Keratinocyte (primary cell): ENCODE results near the gene CDYL2.

Source experiments
- EZH2 ChIP-seq: IDR thresholded peaks from one replicate; pipeline ENCODE4 v1.6.1; 2012; ENCODE audit warnings: inconsistent platforms, mild to moderate bottlenecking, low read length, moderate library complexity
- TF ChIP-seq, protein P1 (sequence below), 3 experiments: IDR thresholded peaks in 1 of 3; conservative IDR thresholded peaks in 1 of 3; optimal IDR thresholded peaks in 1 of 3; 2 replicates in 2 of 3; 3 replicates in 1 of 3; pipeline versions ENCODE3 to v1.5.1; 2011; ENCODE audit warnings: low read length in 3 of 3, mild to moderate bottlenecking in 3 of 3, moderate library complexity in 2 of 3, control low read depth in 1 of 3, inconsistent platforms in 1 of 3; ENCODE audit not compliant: insufficient read depth in 2 of 3; ENCODE audit errors: extremely low read depth in 1 of 3

DNA sequence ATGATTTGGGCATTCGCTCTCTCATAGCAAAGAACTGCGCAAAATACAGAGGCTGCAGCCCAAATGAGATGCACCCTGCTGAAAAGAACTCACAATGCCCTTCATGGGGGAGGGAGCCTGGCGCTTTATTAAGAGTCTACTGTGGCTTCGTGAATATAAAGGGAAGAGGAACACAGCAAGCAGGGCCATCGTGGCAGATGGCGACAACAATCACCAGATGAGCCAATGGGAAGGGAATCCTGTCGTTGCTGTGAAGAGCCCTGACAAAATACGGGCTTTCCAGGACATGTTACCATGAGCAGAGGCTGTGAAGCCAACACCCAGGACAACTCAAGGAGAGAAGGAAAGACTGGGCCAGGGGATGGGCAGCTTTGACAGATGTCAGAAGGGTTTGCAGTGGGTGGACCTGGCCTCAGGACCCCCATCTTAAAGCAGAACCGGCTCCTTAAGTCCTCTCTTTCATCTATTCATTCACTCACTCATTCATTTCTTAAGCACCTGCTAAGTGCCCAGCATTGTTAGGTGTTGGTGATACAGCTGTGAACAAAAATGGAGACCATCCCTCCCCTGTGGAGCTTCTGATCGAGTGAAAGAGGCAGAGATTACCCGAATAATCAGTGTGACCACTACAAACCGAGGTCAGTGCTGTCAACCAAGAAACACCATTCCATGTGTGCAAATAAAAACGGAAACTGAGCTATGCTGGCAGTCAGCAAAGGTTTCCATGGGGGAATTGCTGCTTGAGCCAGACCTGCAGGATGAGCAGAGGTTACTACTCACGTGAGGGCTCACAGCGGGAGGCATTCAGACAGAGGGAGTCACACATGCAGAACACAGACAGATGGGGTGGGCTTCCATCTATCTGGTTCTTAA, 137.8 kb downstream of the CDYL2 start:
- TF ChIP-seq, protein P1, sequence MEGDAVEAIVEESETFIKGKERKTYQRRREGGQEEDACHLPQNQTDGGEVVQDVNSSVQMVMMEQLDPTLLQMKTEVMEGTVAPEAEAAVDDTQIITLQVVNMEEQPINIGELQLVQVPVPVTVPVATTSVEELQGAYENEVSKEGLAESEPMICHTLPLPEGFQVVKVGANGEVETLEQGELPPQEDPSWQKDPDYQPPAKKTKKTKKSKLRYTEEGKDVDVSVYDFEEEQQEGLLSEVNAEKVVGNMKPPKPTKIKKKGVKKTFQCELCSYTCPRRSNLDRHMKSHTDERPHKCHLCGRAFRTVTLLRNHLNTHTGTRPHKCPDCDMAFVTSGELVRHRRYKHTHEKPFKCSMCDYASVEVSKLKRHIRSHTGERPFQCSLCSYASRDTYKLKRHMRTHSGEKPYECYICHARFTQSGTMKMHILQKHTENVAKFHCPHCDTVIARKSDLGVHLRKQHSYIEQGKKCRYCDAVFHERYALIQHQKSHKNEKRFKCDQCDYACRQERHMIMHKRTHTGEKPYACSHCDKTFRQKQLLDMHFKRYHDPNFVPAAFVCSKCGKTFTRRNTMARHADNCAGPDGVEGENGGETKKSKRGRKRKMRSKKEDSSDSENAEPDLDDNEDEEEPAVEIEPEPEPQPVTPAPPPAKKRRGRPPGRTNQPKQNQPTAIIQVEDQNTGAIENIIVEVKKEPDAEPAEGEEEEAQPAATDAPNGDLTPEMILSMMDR (optimal IDR thresholded peaks at IDR 0.05 in 1 of 3, IDR thresholded peaks at IDR 0.05 in 1 of 3, conservative IDR thresholded peaks at IDR 0.05 in 1 of 3; ENCODE audit: extremely low read depth in 1 of 3, insufficient read depth in 2 of 3, low read length in 3 of 3): no peak
- TF ChIP-seq EZH2: no peak
